NB4 (cell line): ENCODE measurements around the gene SEMA6D.

Experiments used
- DNase-seq: peaks from one replicate; pipeline ENCODE4 v3.0.0; 2010; ENCODE audit warnings: low read depth
- H3K4me3 ChIP-seq: one replicate; pipeline ENCODE4 v1.5.1; 2011; ENCODE audit warnings: mild to moderate bottlenecking, low read depth, low read length, moderate library complexity
- CTCF ChIP-seq: IDR thresholded peaks from one replicate; pipeline ENCODE4 v1.5.1; 2012; ENCODE audit warnings: low read depth, low read length
- MAX ChIP-seq: IDR thresholded peaks from 2 replicates; pipeline ENCODE4 v1.6.1; 2011; ENCODE audit warnings: low read depth, low read length
- MYC ChIP-seq: IDR thresholded peaks from 2 replicates; pipeline ENCODE4 v1.6.1; 2011; ENCODE audit warnings: low read depth, low read length
- POLR2A ChIP-seq: IDR thresholded peaks from 2 replicates; pipeline ENCODE4 v1.6.1; 2011; ENCODE audit warnings: mild to moderate bottlenecking; ENCODE audit not compliant: insufficient read length; ENCODE audit errors: extremely low read depth

The SEMA6D gene

GRCh38 chr15:47801522-47801921 lies 84.2 kb downstream of the SEMA6D start:
- DNase-seq, result no peak
- H3K4me3 ChIP-seq, result no peak overlapping the region

GRCh38 chr15:47802216-47802615 lies 84.9 kb downstream of the SEMA6D start:
- TF ChIP-seq MAX (no peak), CTCF (no peak), POLR2A (no peak)
- DNase-seq, result no peak
- no peak overlapping the region for H3K4me3 ChIP-seq

More at GRCh38 chr15:47801522-47801921, 84.2 kb downstream of the SEMA6D start:
- TF ChIP-seq MAX (no peak), POLR2A (no peak), MYC (no peak), CTCF (no peak)

- no peak for TF ChIP-seq MAX
- TF ChIP-seq MYC, result no peak
- no peak for TF ChIP-seq CTCF
- TF ChIP-seq POLR2A, result no peak
- no peak overlapping the region for H3K4me3 ChIP-seq
- DNase-seq, result no peak
Observed at GRCh38 chr15:47803767-47804166, 86.5 kb downstream of the SEMA6D start.

GRCh38 chr15:47804733-47805132 lies 87.4 kb downstream of the SEMA6D start:
- TF ChIP-seq MYC (no peak), MAX (no peak)
- no peak overlapping the region for H3K4me3 ChIP-seq
- DNase-seq, result no peak

GRCh38 chr15:47806008-47806407 lies 88.7 kb downstream of the SEMA6D start:
- H3K4me3 ChIP-seq, result no peak overlapping the region
- no peak for DNase-seq
- TF ChIP-seq MAX, result no peak
- no peak for TF ChIP-seq MYC

GRCh38 chr15:47811172-47811571 lies 93.9 kb downstream of the SEMA6D start:
- no peak overlapping the region for H3K4me3 ChIP-seq
- no peak for TF ChIP-seq POLR2A
- TF ChIP-seq MAX, result no peak
- no peak for TF ChIP-seq MYC
- DNase-seq, result no peak

GRCh38 chr15:47812470-47812999 lies 95.2 kb downstream of the SEMA6D start:
- TF ChIP-seq MYC (no peak), MAX (no peak), POLR2A (no peak), CTCF (no peak)
- DNase-seq, result no peak

More at GRCh38 chr15:47812470-47812999, 95.2 kb downstream of the SEMA6D start:
- no peak overlapping the region for H3K4me3 ChIP-seq
